GM12872 (cell line): ENCODE measurements around the gene ERMAP.

Source experiments
- CTCF ChIP-seq: IDR thresholded peaks from 3 replicates; pipeline ENCODE4 v1.5.1; 2011; ENCODE audit warnings: low read depth, mild to moderate bottlenecking, low read length, moderate library complexity; ENCODE audit not compliant: insufficient read depth

The ERMAP gene

GRCh38 chr1:42889264-42889663, 72.3 kb downstream of the ERMAP start:
- TF ChIP-seq CTCF, result no peak

GRCh38 chr1:42891465-42892138, 74.7 kb downstream of the ERMAP start:
- no peak for TF ChIP-seq CTCF
